K562 (cell line): ENCODE data around the gene PDLIM4. TPM values are rescaled to one million over a fixed set of nuclear protein-coding genes. Genes with fewer than 3 reads are reported as not detected.

ENCODE experiments used
- BRCA1 ChIP-seq, 2 experiments: fragments of 450-650 bp in 1 of 2; sonication (generic) in 1 of 2; formaldehyde crosslinking in 1 of 2; IDR thresholded peaks; 2 replicates each; pipeline versions ENCODE4 v1.5.0 to v1.6.1; 2017 to 2020; ENCODE audit warnings: mild to moderate bottlenecking in 1 of 2, missing genetic modification reagents in 1 of 2
- FOSL1 ChIP-seq: fragments of 200-800 bp; sonication (Bioruptor generic); conservative IDR thresholded peaks from 2 replicates; pipeline ENCODE4 v1.6.1; 2016; ENCODE audit warnings: missing genetic modification characterization, missing compliant biosample characterization
- HBP1 ChIP-seq: fragments of 450-650 bp; formaldehyde crosslinking; IDR thresholded peaks from 2 replicates; pipeline ENCODE4 v1.4.0; 2022; ENCODE audit warnings: missing genetic modification characterization
- MED1 ChIP-seq: sonication (generic); formaldehyde crosslinking; IDR thresholded peaks from 2 replicates; pipeline ENCODE4 v1.8.1; 2023; ENCODE audit warnings: missing genetic modification reagents, borderline replicate concordance
- PYGO2 ChIP-seq: fragments of 450-650 bp; IDR thresholded peaks from 2 replicates; pipeline ENCODE4 v1.6.1; 2016; ENCODE audit warnings: mild to moderate bottlenecking, missing genetic modification characterization, moderate library complexity, missing compliant biosample characterization
- ZMIZ1 ChIP-seq, 2 experiments: fragments of 150-350 bp in 1 of 2; IDR thresholded peaks; 2 replicates each; pipeline ENCODE4 v1.6.1; 2012 to 2016; ENCODE audit warnings: low read depth in 2 of 2, low read length in 2 of 2, mild to moderate bottlenecking in 1 of 2, moderate library complexity in 1 of 2
- ZNF12 ChIP-seq: sonication (generic); formaldehyde crosslinking; IDR thresholded peaks from 2 replicates; pipeline ENCODE4 v1.4.0; 2020; ENCODE audit warnings: mild to moderate bottlenecking, missing genetic modification reagents
- ZNF609 ChIP-seq: sonication (generic); formaldehyde crosslinking; IDR thresholded peaks from 2 replicates; pipeline ENCODE4 v1.8.1; 2023; ENCODE audit warnings: missing genetic modification reagents, mild to moderate bottlenecking, borderline replicate concordance
- polyA plus RNA-seq, 8 experiments: library from polyadenylated mRNA; depleted of rRNA in 4 of 8; stranded (reverse) in 5 of 8; unstranded in 3 of 8; fragments of >200 nt; fragmentation: Nextera tagmentation in 2 of 8; fragmentation: Illumina TruSeq in 1 of 8; extraction: Ambion mirVana in 2 of 8; extraction: Trizol in 1 of 8; gene quantifications; 2 replicates each; pipeline versions ENCODE4 v1.2.1 to v1.2.3, GENCODE V29; 2011 to 2014; ENCODE audit warnings: inconsistent platforms in 1 of 8, missing spikeins in 1 of 8
- total RNA-seq, 7 experiments: library from RNA; depleted of rRNA in 6 of 7; stranded (reverse); fragments of >200 nt in 6 of 7; fragmentation: Illumina TruSeq in 2 of 7; extraction: Trizol in 2 of 7; gene quantifications; 2 replicates each; pipeline versions ENCODE4 v1.2.1 to v1.2.3, GENCODE V29; 2011 to 2021; ENCODE audit warnings: low replicate concordance in 1 of 7

Gene PDLIM4
- total and polyA plus RNA-seq, 9 of the 15 experiments (the other 6 are each of a cell fraction or from before 2014, with no cell fraction given): 0.28 to 32.8 (median 13.1) TPM

GRCh38 chr5:132277971-132278853 is 20.7 kb downstream of the PDLIM4 start (continued):
- TF ChIP-seq ZNF609 (CRISPR knock-in tag) (0 out of 2 replicates have a peak, but pooled peaks have one; percentile 40), FOSL1 (tag) (no peak), ZMIZ1 (IDR thresholded peaks at IDR 0.05; ENCODE audit: low read depth in 2 of 2, low read length in 2 of 2) (no peak), BRCA1 (IDR thresholded peaks at IDR 0.05) (no peak), BRCA1 (CRISPR knock-in tag; IDR thresholded peaks at IDR 0.05) (no peak), HBP1 (no peak), ZNF12 (CRISPR knock-in tag) (no peak), MED1 (CRISPR knock-in tag) (no peak), PYGO2 (tag) (no peak)
